Measurements from ENCODE around the gene BIVM. TPM values are rescaled to one million over a fixed set of nuclear protein-coding genes. Genes with fewer than 3 reads are reported as not detected.

BIVM gene
- total RNA-seq, 1 experiment from 2014 or later, result 27.7 TPM

- no peak for DNase-seq (ENCODE audit: low read depth)
Measured at GRCh38 chr13:102878481-102878880, 79.6 kb downstream of the BIVM start.

- DNase-seq (ENCODE audit: low read depth), result no peak
Measured at GRCh38 chr13:102879793-102880499, 81.0 kb downstream of the BIVM start.

DNA sequence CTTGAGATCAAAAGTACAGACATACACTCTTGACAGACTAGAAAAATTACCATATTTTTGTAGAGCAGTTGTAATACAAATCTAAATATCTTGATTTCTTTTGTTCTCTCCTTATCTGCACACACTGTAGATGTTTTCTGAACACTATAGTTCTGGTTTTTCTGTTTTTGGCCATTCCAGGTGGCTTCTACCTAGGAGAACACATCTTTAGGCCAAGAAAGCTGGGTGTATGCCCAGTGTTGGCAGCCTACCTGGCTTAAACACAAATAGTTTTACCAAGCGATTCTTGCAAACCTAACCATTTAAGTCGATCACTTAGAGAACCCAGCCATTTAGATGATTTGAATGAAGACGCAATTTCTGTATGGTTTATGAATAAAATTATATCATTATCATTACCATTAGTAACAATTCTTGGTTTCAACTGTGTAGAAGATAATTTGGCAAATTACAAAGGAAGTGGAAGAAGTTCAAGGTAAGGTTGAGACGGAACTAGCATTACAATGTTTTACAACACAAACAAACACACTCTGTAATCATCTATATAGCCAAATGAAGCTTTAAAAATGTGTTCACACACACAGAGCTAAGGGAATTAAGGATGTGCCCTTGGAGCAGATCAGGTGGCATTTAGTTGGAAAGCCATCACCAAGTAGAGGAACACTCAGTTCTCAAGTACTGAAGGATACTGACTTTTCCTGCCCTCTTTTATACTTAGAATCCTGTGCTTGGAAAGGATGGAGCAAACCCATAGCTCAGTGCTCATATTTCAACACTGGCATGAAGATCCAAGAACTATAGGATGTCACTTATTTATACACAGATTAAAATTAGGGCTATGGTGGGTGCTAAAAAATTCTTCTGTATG is 83.1 kb downstream of the BIVM start:
- no peak for DNase-seq (ENCODE audit: low read depth)

Other genes with a start within 250 kb of the BIVM start
- 41.1 and 47.0 TPM in 2 replicates for gene TPP2, start 202.1 kb upstream of the BIVM start, total RNA-seq (2014; rRNA removed; shearing (Covaris generic))
- gene METTL21C, start 104.1 kb upstream of the BIVM start, total RNA-seq (2014; rRNA removed; shearing (Covaris generic)), result not detected in 2 replicates
- 42.7 and 48.8 TPM in 2 replicates for gene TEX30, start 25.3 kb upstream of the BIVM start, total RNA-seq (2014; rRNA removed; shearing (Covaris generic))
- gene POGLUT2, start 143 bp upstream of the BIVM start, total RNA-seq (2014; rRNA removed; shearing (Covaris generic)), result 19.9 and 26.1 TPM in 2 replicates
- 51.9 and 61.9 TPM in 2 replicates for gene ERCC5, start 46.9 kb downstream of the BIVM start, total RNA-seq (2014; rRNA removed; shearing (Covaris generic))

All from HT1080 (cell line).